Thyroid gland (tissue), 4 donors: ENCODE measurements around the gene PPAT. TPM values are rescaled to one million over a fixed set of nuclear protein-coding genes. Genes with fewer than 3 reads are reported as not detected.
"Not testable (repeated sequence)": the region's sequence is repeated elsewhere in the genome, so short reads cannot be mapped to it uniquely, and the experiment has no call there.

ENCODE experiments used
- DNase-seq, 2 donors: peaks; one replicate each; pipeline ENCODE4 v3.0.0-alpha.2; 2019
- H3K27ac ChIP-seq, 3 donors: fragments of 200-600 bp; sonication (generic); 1 replicate in 2 of 3; 2 replicates in 1 of 3; pipeline ENCODE4 v1.5.1; 2016 to 2019; ENCODE audit warnings: mild to moderate bottlenecking in 1 of 3, moderate library complexity in 1 of 3
- H3K27me3 ChIP-seq: fragments of 200-600 bp; sonication (generic); one replicate; pipeline ENCODE4 v1.5.1; 2019
- H3K36me3 ChIP-seq, 2 donors: fragments of 200-600 bp; sonication (generic); one replicate each; pipeline ENCODE4 v1.5.1; 2016 to 2019
- H3K4me1 ChIP-seq, 2 donors: fragments of 200-600 bp; sonication (generic); one replicate each; pipeline ENCODE4 v1.5.1; 2017 to 2019
- H3K4me3 ChIP-seq, 3 donors: fragments of 200-600 bp; sonication (generic); replicated peaks in 1 of 3; 1 replicate in 2 of 3; 2 replicates in 1 of 3; pipeline ENCODE4 v1.5.1; 2016; ENCODE audit warnings: mild to moderate bottlenecking in 1 of 3
- H3K9me3 ChIP-seq: fragments of 200-600 bp; sonication (generic); one replicate; pipeline ENCODE4 v1.5.1; 2017
- POLR2A ChIP-seq, 2 donors: fragments of 450-650 bp; IDR thresholded peaks; one replicate each; pipeline ENCODE4 v1.6.1; 2017; ENCODE audit warnings: antibody characterized with exemption in 2 of 2, mild to moderate bottlenecking in 2 of 2, moderate library complexity in 1 of 2
- WGBS, 2 donors: methylation state at CpG; one replicate each; pipeline ENCODE4 v1.1.5; 2017; 5-methylcytosine and 5-hydroxymethylcytosine counted together
- intact Hi-C: fragments of 100-400 bp; cut with DNase I; formaldehyde crosslinking; loops from one replicate; pipeline ENCODE4 v1.15.1; 2023
- total RNA-seq, 4 donors: library from RNA; depleted of rRNA; stranded (reverse); fragments of >200 nt; gene quantifications; one replicate each; pipeline ENCODE4 v1.2.3, GENCODE V29; 2016
- TF ChIP-seq, protein P1 (sequence below), 6 experiments: fragments of 200-600 bp in 3 of 6; fragments of 450-650 bp in 3 of 6; sonication (generic) in 3 of 6; IDR thresholded peaks; one replicate each; pipeline ENCODE4 v1.5.1; 2016 to 2019; ENCODE audit warnings: antibody characterized with exemption in 6 of 6, mild to moderate bottlenecking in 2 of 6, inconsistent platforms in 1 of 6, moderate library complexity in 1 of 6

The PPAT gene
- total RNA-seq, 4 donors from 2014 or later, result 3.1 to 6.1 (median 4.7) TPM

GRCh38 chr4:56469489-56470210 lies 34.2 kb upstream of the PPAT start:
- Histone ChIP-seq H3K36me3 (peaks cover 20 to 25% of the 10 kb centered on the region in 2 donors), H3K4me1 (peaks cover 21 to 23% of the 10 kb centered on the region in 2 donors), H3K27ac (no peak overlapping the region), H3K4me3 (no peak overlapping the region), H3K27me3 (no peaks in the 10 kb centered on the region), H3K9me3 (no peaks in the 10 kb centered on the region)
- TF ChIP-seq POLR2A (IDR thresholded peaks at IDR 0.05), result no peak
- whole genome bisulfite sequencing, 2 donors, result 69% methylated on average over 6 of the region's 6 CpGs
- intact Hi-C loops, result no loop called here
- DNase-seq, result no peak

DNA sequence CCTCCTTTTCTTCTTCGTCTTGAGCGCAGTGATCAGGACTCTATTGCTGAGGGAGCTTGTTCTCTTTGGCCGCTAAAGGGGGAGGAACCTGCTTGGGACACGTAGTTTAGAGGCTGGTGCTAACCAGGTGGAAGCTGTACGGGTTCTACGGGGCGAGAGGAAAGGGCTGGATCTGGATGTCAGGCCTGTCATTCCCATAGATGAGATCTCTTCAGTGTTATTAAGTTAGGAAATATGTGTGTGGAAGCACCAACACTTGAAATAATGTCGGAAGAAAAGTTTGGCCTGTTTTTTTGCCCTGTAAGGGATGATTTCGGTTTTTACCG lies 32.6 kb upstream of the PPAT start:
- DNase-seq, result peak; percentile 35 to 44
- intact Hi-C loops, result no loop called here
- Histone ChIP-seq H3K4me1 (peaks cover 21 to 23% of the 10 kb centered on the region in 2 donors), H3K36me3 (peaks cover 8 to 13% of the 10 kb centered on the region in 2 donors), H3K9me3 (no peaks in the 10 kb centered on the region), H3K27ac (peak overlapping the region in 2 of 3 donors; percentile 86 to 88), H3K4me3 (peak overlapping the region; percentile 67 to 97 (median 77)), H3K27me3 (no peaks in the 10 kb centered on the region)
- no peak for TF ChIP-seq POLR2A (IDR thresholded peaks at IDR 0.05)
- TF ChIP-seq, protein P1, sequence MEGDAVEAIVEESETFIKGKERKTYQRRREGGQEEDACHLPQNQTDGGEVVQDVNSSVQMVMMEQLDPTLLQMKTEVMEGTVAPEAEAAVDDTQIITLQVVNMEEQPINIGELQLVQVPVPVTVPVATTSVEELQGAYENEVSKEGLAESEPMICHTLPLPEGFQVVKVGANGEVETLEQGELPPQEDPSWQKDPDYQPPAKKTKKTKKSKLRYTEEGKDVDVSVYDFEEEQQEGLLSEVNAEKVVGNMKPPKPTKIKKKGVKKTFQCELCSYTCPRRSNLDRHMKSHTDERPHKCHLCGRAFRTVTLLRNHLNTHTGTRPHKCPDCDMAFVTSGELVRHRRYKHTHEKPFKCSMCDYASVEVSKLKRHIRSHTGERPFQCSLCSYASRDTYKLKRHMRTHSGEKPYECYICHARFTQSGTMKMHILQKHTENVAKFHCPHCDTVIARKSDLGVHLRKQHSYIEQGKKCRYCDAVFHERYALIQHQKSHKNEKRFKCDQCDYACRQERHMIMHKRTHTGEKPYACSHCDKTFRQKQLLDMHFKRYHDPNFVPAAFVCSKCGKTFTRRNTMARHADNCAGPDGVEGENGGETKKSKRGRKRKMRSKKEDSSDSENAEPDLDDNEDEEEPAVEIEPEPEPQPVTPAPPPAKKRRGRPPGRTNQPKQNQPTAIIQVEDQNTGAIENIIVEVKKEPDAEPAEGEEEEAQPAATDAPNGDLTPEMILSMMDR (IDR thresholded peaks at IDR 0.05), result no peak
- 1 to 2% methylated on average over 10 of the region's 10 CpGs for WGBS, 2 donors

- DNase-seq, result peak; percentile 90 to 92
- peaks cover 5 to 9% of the 10 kb centered on the region in 2 donors for H3K36me3 ChIP-seq
- peak within 1 kb of the TSS; percentile 63 to 88 (median 86) for H3K27ac ChIP-seq
- peak; percentile 10 to 86 for TF ChIP-seq POLR2A (IDR thresholded peaks at IDR 0.05)
- TF ChIP-seq, protein P1 (IDR thresholded peaks at IDR 0.05), result no peak
- H3K4me1 ChIP-seq, result peaks cover 21 to 23% of the 10 kb centered on the region in 2 donors
- H3K27me3 ChIP-seq, result no peaks in the 10 kb centered on the region
- intact Hi-C loops, result no loop called here
- WGBS, 2 donors, result 0% methylated on average over 34 to 36 of the region's 62 CpGs
- peak within 1 kb of the TSS; percentile 67 to 97 (median 77) for H3K4me3 ChIP-seq
- no peaks in the 10 kb centered on the region for H3K9me3 ChIP-seq
Measured at GRCh38 chr4:56467284-56468096, 32.1 kb upstream of the PPAT start, which contains the start of gene SRP72. Gene SRP72, plus strand, starts transcription at chr4:56467617. Its CDS starts 19 bp downstream, at chr4:56467636.

DNA sequence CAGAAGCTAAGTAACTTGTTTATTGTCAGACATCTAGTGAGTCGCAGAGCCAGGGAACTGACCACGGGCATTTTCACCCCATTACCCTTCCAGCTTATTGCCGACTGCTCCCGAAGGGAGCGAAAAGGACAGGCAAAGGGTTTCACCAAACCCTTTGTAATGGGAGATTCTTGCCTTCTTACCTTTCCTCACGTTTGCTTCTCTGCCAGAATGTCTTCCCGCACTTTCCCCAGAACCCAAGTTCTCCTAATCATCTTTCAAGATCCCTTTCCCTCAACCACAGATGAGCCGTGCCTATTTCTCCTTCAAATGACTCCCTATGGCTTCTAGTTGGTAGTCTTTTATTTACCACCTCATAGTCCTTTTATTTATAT lies 31.5 kb upstream of the PPAT start:
- Histone ChIP-seq H3K36me3 (peaks cover 0 to 4% of the 10 kb centered on the region in 2 donors), H3K27ac (peak overlapping the region; percentile 61 to 88 (median 86)), H3K27me3 (no peaks in the 10 kb centered on the region), H3K4me3 (peak overlapping the region; percentile 67 to 97 (median 77)), H3K9me3 (no peaks in the 10 kb centered on the region), H3K4me1 (peaks cover 21 to 23% of the 10 kb centered on the region in 2 donors)
- WGBS, 2 donors, result 0% methylated on average over 8 of the region's 8 CpGs
- intact Hi-C loops, result no loop called here
- TF ChIP-seq, protein P1 (IDR thresholded peaks at IDR 0.05), result no peak
- no peak for TF ChIP-seq POLR2A (IDR thresholded peaks at IDR 0.05)
- DNase-seq, result no peak

- Histone ChIP-seq H3K27ac (peak overlapping the region in 1 of 3 donors; percentile 86), H3K4me1 (peaks cover 21 to 23% of the 10 kb centered on the region in 2 donors), H3K4me3 (peak overlapping the region in 2 of 3 donors; percentile 77 to 97)
- H3K27me3 ChIP-seq, H3K36me3 ChIP-seq, DNase-seq, H3K9me3 ChIP-seq, intact Hi-C loops: not testable (repeated sequence)
- 19 to 22% methylated on average over 8 of the region's 8 CpGs for WGBS, 2 donors
Measured at GRCh38 chr4:56466296-56466761, 30.9 kb upstream of the PPAT start.
